IPS-20b (cell line): ENCODE results near the gene STAB1.

Experiments
- H3K27ac ChIP-seq: one replicate; pipeline ENCODE4 v1.5.1; 2013; ENCODE audit warnings: low read length
- H3K27me3 ChIP-seq: 2 replicates; pipeline ENCODE4 v1.6.1; 2013; ENCODE audit warnings: mild to moderate bottlenecking, low read length, inconsistent platforms; ENCODE audit not compliant: insufficient read depth
- H3K36me3 ChIP-seq: 2 replicates; pipeline ENCODE4 v1.6.1; 2013; ENCODE audit warnings: low read depth, mild to moderate bottlenecking, inconsistent platforms, low read length, moderate library complexity; ENCODE audit not compliant: insufficient read depth
- H3K4me1 ChIP-seq: 2 replicates; pipeline ENCODE4 v1.6.1; 2013; ENCODE audit warnings: mild to moderate bottlenecking, control low read depth, inconsistent platforms, low read length, moderate library complexity; ENCODE audit not compliant: insufficient read depth
- H3K4me3 ChIP-seq: 2 replicates; pipeline ENCODE4 v1.5.1; 2013; ENCODE audit warnings: mild to moderate bottlenecking, low read length, inconsistent platforms
- H3K9ac ChIP-seq: 2 replicates; pipeline ENCODE4 v1.6.1; 2013; ENCODE audit warnings: low read depth, mild to moderate bottlenecking, inconsistent platforms, low read length, moderate library complexity
- H3K9me3 ChIP-seq: 2 replicates; pipeline ENCODE4 v1.6.1; 2013; ENCODE audit warnings: mild to moderate bottlenecking, low read depth, low read length, inconsistent platforms; ENCODE audit not compliant: insufficient read depth

The STAB1 gene

GRCh38 chr3:52517796-52518722 is 22.9 kb downstream of the STAB1 start:
- no peaks in the 10 kb centered on the region for H3K9me3 ChIP-seq
- H3K27ac ChIP-seq, result no peak overlapping the region
- H3K4me1 ChIP-seq, result no peaks in the 10 kb centered on the region
- H3K9ac ChIP-seq, result no peak overlapping the region
- H3K4me3 ChIP-seq, result peak overlapping the region; percentile 65
- peaks cover under 1% of the 10 kb centered on the region; the same call in 1 of the 2 replicates for H3K36me3 ChIP-seq
- peaks cover 14% of the 10 kb centered on the region for H3K27me3 ChIP-seq

- Histone ChIP-seq H3K27ac (no peak overlapping the region), H3K9me3 (no peaks in the 10 kb centered on the region), H3K27me3 (peaks cover 14% of the 10 kb centered on the region), H3K4me1 (no peaks in the 10 kb centered on the region), H3K36me3 (peaks cover 6% of the 10 kb centered on the region), H3K4me3 (peak overlapping the region; percentile 65), H3K9ac (no peak overlapping the region)
Observed at GRCh38 chr3:52518723-52519444, 23.7 kb downstream of the STAB1 start.

GRCh38 chr3:52519445-52520140 is 24.5 kb downstream of the STAB1 start:
- no peaks in the 10 kb centered on the region for H3K9me3 ChIP-seq
- no peak overlapping the region for H3K27ac ChIP-seq
- H3K4me3 ChIP-seq, result peak overlapping the region; percentile 58; the same call in 1 of the 2 replicates
- peaks cover 14% of the 10 kb centered on the region for H3K27me3 ChIP-seq
- H3K36me3 ChIP-seq, result peaks cover 14% of the 10 kb centered on the region
- H3K9ac ChIP-seq, result no peak overlapping the region
- no peaks in the 10 kb centered on the region for H3K4me1 ChIP-seq

GRCh38 chr3:52520141-52520667 is 25.1 kb downstream of the STAB1 start:
- Histone ChIP-seq H3K27me3 (peaks cover 14% of the 10 kb centered on the region), H3K9ac (no peak overlapping the region), H3K4me1 (no peaks in the 10 kb centered on the region), H3K27ac (no peak overlapping the region), H3K36me3 (peaks cover 18% of the 10 kb centered on the region), H3K9me3 (no peaks in the 10 kb centered on the region), H3K4me3 (no peak overlapping the region)

DNA sequence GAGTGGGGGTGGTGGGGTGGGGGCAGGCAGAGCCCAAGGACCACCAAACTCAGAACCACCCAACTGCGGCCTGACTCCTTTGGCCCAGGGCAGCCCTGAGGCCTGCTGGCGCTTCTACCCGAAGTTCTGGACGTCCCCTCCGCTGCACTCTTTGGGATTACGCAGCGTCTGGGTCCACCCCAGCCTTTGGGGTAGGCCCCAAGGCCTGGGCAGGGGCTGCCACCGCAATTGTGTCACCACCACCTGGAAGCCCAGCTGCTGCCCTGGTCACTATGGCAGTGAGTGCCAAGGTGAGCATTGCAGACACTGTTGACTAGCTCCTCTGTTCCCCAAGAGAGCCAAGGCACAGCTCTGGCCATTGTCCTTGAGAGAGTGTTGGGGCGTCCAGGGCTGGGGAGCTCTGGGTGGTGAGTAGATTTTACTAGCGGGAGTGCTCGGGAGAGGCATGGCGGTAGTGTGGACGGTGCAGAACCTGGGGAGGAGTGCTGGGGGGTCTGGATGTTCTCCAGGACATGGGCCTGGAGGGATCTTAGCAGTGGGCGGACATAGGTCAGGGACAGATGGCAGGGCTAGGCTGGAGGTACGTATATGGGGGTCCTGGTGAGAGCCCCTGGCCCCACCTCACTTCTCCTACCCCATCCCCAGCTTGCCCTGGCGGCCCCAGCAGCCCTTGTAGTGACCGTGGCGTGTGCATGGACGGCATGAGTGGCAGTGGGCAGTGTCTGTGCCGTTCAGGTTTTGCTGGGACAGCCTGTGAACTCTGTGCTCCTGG is 25.8 kb downstream of the STAB1 start:
- peaks cover 25% of the 10 kb centered on the region for H3K36me3 ChIP-seq
- H3K9ac ChIP-seq, result no peak overlapping the region
- H3K4me3 ChIP-seq, result no peak overlapping the region
- no peak overlapping the region for H3K27ac ChIP-seq
- peaks cover 14% of the 10 kb centered on the region for H3K27me3 ChIP-seq
- H3K9me3 ChIP-seq, result no peaks in the 10 kb centered on the region
- no peaks in the 10 kb centered on the region for H3K4me1 ChIP-seq

DNA sequence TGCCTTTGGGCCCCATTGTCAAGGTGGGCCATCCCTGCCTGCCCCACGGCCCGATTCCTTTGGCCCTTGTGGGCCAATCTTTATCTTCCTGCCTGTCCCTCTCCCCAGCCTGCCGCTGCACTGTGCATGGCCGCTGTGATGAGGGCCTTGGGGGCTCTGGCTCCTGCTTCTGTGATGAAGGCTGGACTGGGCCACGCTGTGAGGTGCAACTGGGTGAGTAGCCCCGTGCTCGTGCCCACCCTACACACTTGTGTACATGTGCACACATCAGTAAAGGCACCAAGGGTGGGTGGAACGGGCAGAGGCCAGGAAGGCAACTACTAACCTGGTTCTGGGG is 26.3 kb downstream of the STAB1 start:
- Histone ChIP-seq H3K27me3 (peaks cover 14% of the 10 kb centered on the region), H3K4me1 (no peaks in the 10 kb centered on the region), H3K27ac (no peak overlapping the region), H3K9ac (no peak overlapping the region), H3K4me3 (no peak overlapping the region), H3K9me3 (no peaks in the 10 kb centered on the region), H3K36me3 (peaks cover 30% of the 10 kb centered on the region)

DNA sequence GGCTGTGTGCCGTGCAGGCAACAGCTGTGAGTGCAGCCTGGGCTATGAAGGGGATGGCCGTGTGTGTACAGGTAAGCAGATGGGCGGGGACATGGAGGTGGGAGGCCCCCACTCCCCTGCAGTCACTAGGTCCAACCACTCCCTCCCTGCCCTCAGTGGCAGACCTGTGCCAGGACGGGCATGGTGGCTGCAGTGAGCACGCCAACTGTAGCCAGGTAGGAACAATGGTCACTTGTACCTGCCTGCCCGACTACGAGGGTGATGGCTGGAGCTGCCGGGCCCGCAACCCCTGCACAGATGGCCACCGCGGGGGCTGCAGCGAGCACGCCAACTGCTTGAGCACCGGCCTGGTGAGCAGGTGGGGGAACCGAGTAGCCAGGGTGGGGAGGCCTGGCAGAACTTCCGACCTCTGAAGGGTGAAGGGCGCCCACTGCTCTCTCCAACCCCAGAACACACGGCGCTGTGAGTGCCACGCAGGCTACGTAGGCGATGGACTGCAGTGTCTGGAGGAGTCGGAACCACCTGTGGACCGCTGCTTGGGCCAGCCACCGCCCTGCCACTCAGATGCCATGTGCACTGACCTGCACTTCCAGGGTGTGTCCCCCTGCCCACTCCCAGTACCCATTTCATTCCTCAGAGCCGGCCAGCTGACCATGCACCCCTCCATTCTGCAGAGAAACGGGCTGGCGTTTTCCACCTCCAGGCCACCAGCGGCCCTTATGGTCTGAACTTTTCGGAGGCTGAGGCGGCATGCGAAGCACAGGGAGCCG is 26.9 kb downstream of the STAB1 start:
- no peak overlapping the region for H3K9ac ChIP-seq
- no peaks in the 10 kb centered on the region for H3K4me1 ChIP-seq
- H3K36me3 ChIP-seq, result peaks cover 36% of the 10 kb centered on the region
- H3K27ac ChIP-seq, result no peak overlapping the region
- H3K9me3 ChIP-seq, result no peaks in the 10 kb centered on the region
- no peak overlapping the region for H3K4me3 ChIP-seq
- peaks cover 14% of the 10 kb centered on the region for H3K27me3 ChIP-seq

GRCh38 chr3:52522651-52523251 is 27.6 kb downstream of the STAB1 start:
- peaks cover 43% of the 10 kb centered on the region for H3K36me3 ChIP-seq
- H3K4me3 ChIP-seq, result no peak overlapping the region
- H3K27ac ChIP-seq, result no peak overlapping the region
- peaks cover 8% of the 10 kb centered on the region for H3K27me3 ChIP-seq
- H3K9me3 ChIP-seq, result no peaks in the 10 kb centered on the region
- no peaks in the 10 kb centered on the region for H3K4me1 ChIP-seq
- no peak overlapping the region for H3K9ac ChIP-seq

- no peaks in the 10 kb centered on the region for H3K9me3 ChIP-seq
- no peaks in the 10 kb centered on the region for H3K27me3 ChIP-seq
- H3K4me1 ChIP-seq, result no peaks in the 10 kb centered on the region
- H3K27ac ChIP-seq, result no peak overlapping the region
- H3K4me3 ChIP-seq, result no peak overlapping the region
- no peak overlapping the region for H3K9ac ChIP-seq
- peaks cover 52% of the 10 kb centered on the region for H3K36me3 ChIP-seq
Observed at GRCh38 chr3:52523386-52524257, 28.5 kb downstream of the STAB1 start.
